K562 (cell line): ENCODE data around the gene GANAB. TPM values are rescaled to one million over a fixed set of nuclear protein-coding genes. Genes with fewer than 3 reads are reported as not detected.

ENCODE experiments used
- ATAC-seq: fragments of 200-7000 bp; cut with Tn5 transposase; 3 replicates; pipeline ENCODE4 v1.9.1; 2020; ENCODE audit warnings: moderate library complexity
- BruUV-seq: library from RNA; stranded (reverse); fragments of 400-500 nt; replicated peaks from 2 replicates; lab custom pipeline; 2021; lab: Mats Ljungman, UMichigan
- CTCF ChIA-PET: fragments of 300-600 bp; formaldehyde crosslinking; extraction: SDS; loops from one replicate; lab custom pipeline; 2021; ENCODE audit warnings: low intra/inter-chr PET ratio; lab: Yijun Ruan, JAX
- POLR2A ChIA-PET: fragments of 300-600, 350-650 bp; sonication (Branson Sonifier 250); formaldehyde crosslinking; extraction: SDS; loops from one replicate; lab custom pipeline; 2021; ENCODE audit warnings: antibody characterized with exemption, inconsistent platforms; lab: Yijun Ruan, JAX
- DNase-seq, 4 experiments: peaks; one replicate each; pipeline versions ENCODE4 v3.0.0 to v3.0.0-alpha.2; 2011 to 2018; ENCODE audit warnings: low spot score in 3 of 4, mixed read lengths in 3 of 4; ENCODE audit errors: extremely low read depth in 1 of 4
- FAIRE-seq: peaks from 2 replicates; lab custom pipeline; 2011; peaks lifted over from hg19 to GRCh38; lab: Jason Lieb, UNC
- H2AFZ ChIP-seq: 2 replicates; pipeline ENCODE4 v1.6.0; 2011; ENCODE audit warnings: low read depth, low read length, control low read depth, inconsistent platforms
- H3K27ac ChIP-seq: fragments of 200-600 bp; 3 replicates; pipeline ENCODE4 v1.8.0; 2011; ENCODE audit warnings: low read depth, mild to moderate bottlenecking, control low read depth, inconsistent platforms, low read length, moderate library complexity, mixed read lengths; ENCODE audit errors: extremely low read depth
- H3K27me3 ChIP-seq, 2 experiments: fragments of 300-600 bp in 1 of 2; 2 replicates in 1 of 2; 3 replicates in 1 of 2; pipeline versions ENCODE4 v1.6.0 to v1.8.0; 2011; ENCODE audit warnings: inconsistent platforms in 2 of 2, low read length in 2 of 2, mild to moderate bottlenecking in 1 of 2, mixed read lengths in 1 of 2, moderate library complexity in 1 of 2; ENCODE audit not compliant: control insufficient read depth in 2 of 2, insufficient read depth in 2 of 2
- H3K36me3 ChIP-seq: fragments of 300-600 bp; 3 replicates; pipeline ENCODE4 v1.8.0; 2011; ENCODE audit warnings: mild to moderate bottlenecking, low read length, inconsistent platforms; ENCODE audit not compliant: control insufficient read depth, insufficient read depth
- H3K4me1 ChIP-seq, 2 experiments: fragments of 200-600 bp in 1 of 2; replicated peaks in 1 of 2; 2 replicates in 1 of 2; 3 replicates in 1 of 2; pipeline versions ENCODE4 v1.5.1 to v1.8.0; 2011; ENCODE audit warnings: inconsistent platforms in 2 of 2, low read length in 2 of 2, mild to moderate bottlenecking in 1 of 2, mixed read lengths in 1 of 2, moderate library complexity in 1 of 2; ENCODE audit not compliant: control insufficient read depth in 2 of 2, insufficient read depth in 2 of 2
- H3K4me2 ChIP-seq: 2 replicates; pipeline ENCODE4 v1.6.1; 2011; ENCODE audit warnings: low read length, control low read depth, inconsistent platforms, mixed read lengths; ENCODE audit not compliant: insufficient read depth
- H3K4me3 ChIP-seq: fragments of 200-600 bp; sonication (generic), shearing (Covaris generic); 2 replicates; pipeline ENCODE4 v1.5.1; 2016; ENCODE audit warnings: control low read depth, inconsistent platforms
- H3K79me2 ChIP-seq: fragments of 200-600 bp; 3 replicates; pipeline ENCODE4 v1.8.0; 2011; ENCODE audit warnings: low read length, inconsistent platforms; ENCODE audit not compliant: control insufficient read depth, insufficient read depth
- H3K9ac ChIP-seq, 2 experiments: 2 replicates each; pipeline versions ENCODE4 v1.6.0 to v1.6.1; 2011; ENCODE audit warnings: low read depth in 2 of 2, low read length in 2 of 2, control low read depth in 1 of 2, inconsistent platforms in 1 of 2, mild to moderate bottlenecking in 1 of 2, mixed read lengths in 1 of 2; ENCODE audit not compliant: insufficient read depth in 1 of 2
- H3K9me1 ChIP-seq: one replicate; pipeline ENCODE4 v1.6.0; 2011; ENCODE audit warnings: inconsistent platforms, mild to moderate bottlenecking, low read length, moderate library complexity; ENCODE audit not compliant: control insufficient read depth, insufficient read depth
- H3K9me3 ChIP-seq: replicated peaks from 2 replicates; pipeline ENCODE4 v1.5.1; 2011; ENCODE audit warnings: low read depth, low read length, inconsistent platforms; ENCODE audit not compliant: control insufficient read depth, insufficient read depth
- H4K20me1 ChIP-seq: replicated peaks from 2 replicates; pipeline ENCODE4 v1.6.1; 2011; ENCODE audit warnings: low read length, inconsistent platforms, mixed read lengths; ENCODE audit not compliant: control insufficient read depth, insufficient read depth
- ADNP ChIP-seq: fragments of 200-800 bp; sonication (Bioruptor generic); IDR thresholded peaks from 2 replicates; pipeline ENCODE4 v1.6.1; 2016; ENCODE audit warnings: missing genetic modification characterization, missing compliant biosample characterization
- GABPB1 ChIP-seq: sonication (generic); formaldehyde crosslinking; IDR thresholded peaks from 2 replicates; pipeline ENCODE4 v1.8.0; 2022; ENCODE audit warnings: mild to moderate bottlenecking, missing genetic modification reagents
- KLF6 ChIP-seq: fragments of 250-450 bp; sonication (Bioruptor Pico); IDR thresholded peaks from 2 replicates; pipeline ENCODE4 v1.4.0; 2020; ENCODE audit warnings: mild to moderate bottlenecking, moderate library complexity, borderline replicate concordance
- LARP7 ChIP-seq: fragments of 450-650 bp; IDR thresholded peaks from 2 replicates; pipeline ENCODE4 v1.6.1; 2016
- NCOR1 ChIP-seq: fragments of 450-650 bp; IDR thresholded peaks from 2 replicates; pipeline ENCODE4 v1.6.1; 2016; ENCODE audit warnings: mild to moderate bottlenecking, moderate library complexity
- NFYB ChIP-seq: IDR thresholded peaks from 2 replicates; pipeline ENCODE4 v1.6.1; 2011; ENCODE audit warnings: mild to moderate bottlenecking, moderate library complexity; ENCODE audit not compliant: insufficient read length; ENCODE audit errors: extremely low read depth
- NR4A1 ChIP-seq, 2 experiments: fragments of 250-450 bp in 1 of 2; fragments of 450-650 bp in 1 of 2; sonication (Bioruptor Pico) in 1 of 2; IDR thresholded peaks; 2 replicates each; pipeline versions ENCODE4 v1.4.0 to v1.6.1; 2016 to 2020; ENCODE audit warnings: mild to moderate bottlenecking in 2 of 2, missing compliant biosample characterization in 1 of 2, missing genetic modification characterization in 1 of 2, moderate library complexity in 1 of 2
- TAF15 ChIP-seq: fragments of 200-400 bp; formaldehyde crosslinking; IDR thresholded peaks from 2 replicates; pipeline ENCODE4 v1.6.1; 2017; ENCODE audit warnings: mild to moderate bottlenecking, low read depth, low read length, moderate library complexity
- XRCC4 ChIP-seq: IDR thresholded peaks from one replicate; pipeline ENCODE4 v1.6.1; 2011; ENCODE audit not compliant: insufficient read depth, insufficient read length; ENCODE audit errors: extremely low read depth
- ZNF232 ChIP-seq: sonication (generic); formaldehyde crosslinking; IDR thresholded peaks from 2 replicates; pipeline ENCODE4 v1.8.0; 2022; ENCODE audit warnings: mild to moderate bottlenecking, missing genetic modification reagents
- ZNF311 ChIP-seq: fragments of 250-450 bp; sonication (Bioruptor Pico); IDR thresholded peaks from 2 replicates; pipeline ENCODE4 v1.4.0; 2020; ENCODE audit warnings: mild to moderate bottlenecking, moderate library complexity
- WGBS: fragments of 100-300 bp; shearing (Covaris generic); methylation state at CpG from one replicate; pipeline ENCODE4 v1.1.6; 2016; ENCODE audit warnings: low coverage, mixed read lengths; ENCODE audit not compliant: insufficient coverage; ENCODE audit errors: missing lambda C conversion rate; 5-methylcytosine and 5-hydroxymethylcytosine counted together
- in situ Hi-C: fragments of 300-500 bp; cut with MboI; formaldehyde crosslinking; loops from 4 replicates; pipeline ENCODE4 v1.15.0; 2018; ENCODE audit warnings: inconsistent platforms, mixed read lengths
- intact Hi-C: fragments of 100-400 bp; cut with micrococcal nuclease; formaldehyde crosslinking; loops from 2 replicates; pipeline ENCODE4 v1.14.2; 2022
- polyA plus RNA-seq, 8 experiments: library from polyadenylated mRNA; depleted of rRNA in 4 of 8; stranded (reverse) in 5 of 8; unstranded in 3 of 8; fragments of >200 nt; fragmentation: Nextera tagmentation in 2 of 8; fragmentation: Illumina TruSeq in 1 of 8; extraction: Ambion mirVana in 2 of 8; extraction: Trizol in 1 of 8; gene quantifications; 2 replicates each; pipeline versions ENCODE4 v1.2.1 to v1.2.3, GENCODE V29; 2011 to 2014; ENCODE audit warnings: inconsistent platforms in 1 of 8, missing spikeins in 1 of 8
- total RNA-seq, 7 experiments: library from RNA; depleted of rRNA in 6 of 7; stranded (reverse); fragments of >200 nt in 6 of 7; fragmentation: Illumina TruSeq in 2 of 7; extraction: Trizol in 2 of 7; gene quantifications; 2 replicates each; pipeline versions ENCODE4 v1.2.1 to v1.2.3, GENCODE V29; 2011 to 2021; ENCODE audit warnings: low replicate concordance in 1 of 7
- TF ChIP-seq, protein P1 (sequence below): sonication (generic); formaldehyde crosslinking; IDR thresholded peaks from 2 replicates; pipeline ENCODE4 v1.9.0; 2022; ENCODE audit warnings: mild to moderate bottlenecking, missing genetic modification reagents
- TF ChIP-seq, protein P2 (sequence below): fragments of 450-650 bp; IDR thresholded peaks from 2 replicates; pipeline ENCODE4 v1.6.1; 2017; ENCODE audit warnings: antibody characterized with exemption, mild to moderate bottlenecking
- TF ChIP-seq, protein P3 (sequence below): fragments of 250-450 bp; sonication (Bioruptor Pico); IDR thresholded peaks from 2 replicates; pipeline ENCODE4 v1.5.0; 2020; ENCODE audit warnings: mild to moderate bottlenecking
- TF ChIP-seq, protein P4 (sequence below): sonication (generic); formaldehyde crosslinking; IDR thresholded peaks from 2 replicates; pipeline ENCODE4 v1.8.1; 2023; ENCODE audit warnings: mild to moderate bottlenecking, missing genetic modification reagents

Gene GANAB
- total and polyA plus RNA-seq, 9 of the 15 experiments (the other 6 are each of a cell fraction or from before 2014, with no cell fraction given), result 6.5 to 284 (median 161) TPM

DNA sequence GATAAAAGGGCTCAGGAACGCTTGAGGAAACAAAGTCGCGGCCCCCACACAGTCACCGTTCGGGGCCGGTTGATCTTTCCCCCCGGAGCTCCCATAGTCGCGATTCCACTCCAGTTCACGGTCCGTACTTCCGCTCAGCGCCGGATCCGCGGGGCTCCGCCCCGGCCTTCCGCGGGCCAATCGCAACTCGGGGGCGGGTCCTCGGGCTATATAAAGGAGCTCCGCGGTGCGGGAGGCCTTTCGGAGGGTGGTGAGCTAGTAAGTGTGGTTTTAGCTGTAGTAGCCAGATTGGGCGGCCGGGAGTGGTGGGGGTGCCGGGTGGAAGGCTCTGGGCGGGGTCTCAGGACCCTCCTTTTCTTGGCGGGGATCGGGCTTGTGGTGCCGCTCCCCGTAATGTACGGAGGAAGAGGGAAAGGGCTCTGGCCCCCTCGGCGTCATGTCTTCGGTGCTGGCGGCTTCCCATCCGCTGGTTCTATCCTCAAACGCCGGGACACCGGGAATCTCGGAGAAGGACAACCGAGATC lies 18.7 kb upstream of the GANAB start, which contains the start of the genes C11orf98 and CSKMT:
C11orf98 (minus strand) TSS at position 136 of the 524 bp plus-strand sequence; CDS start at position 95, 41 bp downstream.
CSKMT (plus strand) TSS at position 238 of the 524 bp plus-strand sequence. CDS start 568 bp downstream, outside the sequence.
- ATAC-seq (peak; percentile 87), FAIRE-seq (peak; percentile 77), DNase-seq (peak; percentile 91 to 97 (median 94))
- Histone ChIP-seq H3K4me1 (peaks cover 19 to 41% of the 10 kb centered on the region in 2 experiments; a peak in 4 of 5 replicates), H3K9me1 (no peaks in the 10 kb centered on the region), H3K79me2 (peaks cover 75% of the 10 kb centered on the region), H3K27ac (peak within 1 kb of the TSS; percentile 80), H3K4me2 (peak within 1 kb of the TSS; percentile 97), H2AFZ (peak within 1 kb of the TSS; percentile 77), H3K9ac (peak within 1 kb of the TSS; percentile 85 to 100), H3K36me3 (peaks cover 52% of the 10 kb centered on the region), H4K20me1 (peaks cover 7% of the 10 kb centered on the region; the same call in 1 of the 2 replicates), H3K4me3 (peak within 1 kb of the TSS; percentile 73), H3K9me3 (no peaks in the 10 kb centered on the region), H3K27me3 (no peaks in the 10 kb centered on the region)
- intact Hi-C loops (loop anchor here (2.0 to 5.0 kb wide), 2 partner anchors 18 to 177 kb away; partner anchors contain the start of gene GANAB), in situ Hi-C loops (no loop called here)
- WGBS, result under 1% methylated on average over 33 of the region's 47 CpGs
- POLR2A ChIA-PET, result interaction anchor here (0.6 to 8.8 kb wide), 63 partner anchors 9 to 1072 kb away, joined by 3 to 161 read pairs (median 5); partner anchors contain the start of genes B3GAT3, EEF1G, EML3 and GANAB
- CTCF ChIA-PET, result no interaction called here
- TSS peak; percentile 93 for BruUV-seq
- TF ChIP-seq XRCC4 (no peak), TAF15 (no peak), NR4A1 (CRISPR knock-in tag; IDR thresholded peaks at IDR 0.05) (no peak), NR4A1 (tag; IDR thresholded peaks at IDR 0.05) (no peak), NFYB (peak; percentile 93), LARP7 (no peak), NCOR1 (peak; percentile 75), KLF6 (no peak), GABPB1 (CRISPR knock-in tag) (peak; percentile 79; the same call in 1 of the 2 replicates), ZNF232 (CRISPR knock-in tag) (no peak; the same call in 1 of the 2 replicates), ADNP (no peak), ZNF311 (no peak)
- TF ChIP-seq, protein P1, sequence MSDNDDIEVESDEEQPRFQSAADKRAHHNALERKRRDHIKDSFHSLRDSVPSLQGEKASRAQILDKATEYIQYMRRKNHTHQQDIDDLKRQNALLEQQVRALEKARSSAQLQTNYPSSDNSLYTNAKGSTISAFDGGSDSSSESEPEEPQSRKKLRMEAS (CRISPR knock-in tag), result no peak; the same call in 1 of the 2 replicates
- TF ChIP-seq, protein P2, sequence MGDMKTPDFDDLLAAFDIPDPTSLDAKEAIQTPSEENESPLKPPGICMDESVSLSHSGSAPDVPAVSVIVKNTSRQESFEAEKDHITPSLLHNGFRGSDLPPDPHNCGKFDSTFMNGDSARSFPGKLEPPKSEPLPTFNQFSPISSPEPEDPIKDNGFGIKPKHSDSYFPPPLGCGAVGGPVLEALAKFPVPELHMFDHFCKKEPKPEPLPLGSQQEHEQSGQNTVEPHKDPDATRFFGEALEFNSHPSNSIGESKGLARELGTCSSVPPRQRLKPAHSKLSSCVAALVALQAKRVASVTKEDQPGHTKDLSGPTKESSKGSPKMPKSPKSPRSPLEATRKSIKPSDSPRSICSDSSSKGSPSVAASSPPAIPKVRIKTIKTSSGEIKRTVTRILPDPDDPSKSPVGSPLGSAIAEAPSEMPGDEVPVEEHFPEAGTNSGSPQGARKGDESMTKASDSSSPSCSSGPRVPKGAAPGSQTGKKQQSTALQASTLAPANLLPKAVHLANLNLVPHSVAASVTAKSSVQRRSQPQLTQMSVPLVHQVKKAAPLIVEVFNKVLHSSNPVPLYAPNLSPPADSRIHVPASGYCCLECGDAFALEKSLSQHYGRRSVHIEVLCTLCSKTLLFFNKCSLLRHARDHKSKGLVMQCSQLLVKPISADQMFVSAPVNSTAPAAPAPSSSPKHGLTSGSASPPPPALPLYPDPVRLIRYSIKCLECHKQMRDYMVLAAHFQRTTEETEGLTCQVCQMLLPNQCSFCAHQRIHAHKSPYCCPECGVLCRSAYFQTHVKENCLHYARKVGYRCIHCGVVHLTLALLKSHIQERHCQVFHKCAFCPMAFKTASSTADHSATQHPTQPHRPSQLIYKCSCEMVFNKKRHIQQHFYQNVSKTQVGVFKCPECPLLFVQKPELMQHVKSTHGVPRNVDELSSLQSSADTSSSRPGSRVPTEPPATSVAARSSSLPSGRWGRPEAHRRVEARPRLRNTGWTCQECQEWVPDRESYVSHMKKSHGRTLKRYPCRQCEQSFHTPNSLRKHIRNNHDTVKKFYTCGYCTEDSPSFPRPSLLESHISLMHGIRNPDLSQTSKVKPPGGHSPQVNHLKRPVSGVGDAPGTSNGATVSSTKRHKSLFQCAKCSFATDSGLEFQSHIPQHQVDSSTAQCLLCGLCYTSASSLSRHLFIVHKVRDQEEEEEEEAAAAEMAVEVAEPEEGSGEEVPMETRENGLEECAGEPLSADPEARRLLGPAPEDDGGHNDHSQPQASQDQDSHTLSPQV, result no peak
- TF ChIP-seq, protein P3, sequence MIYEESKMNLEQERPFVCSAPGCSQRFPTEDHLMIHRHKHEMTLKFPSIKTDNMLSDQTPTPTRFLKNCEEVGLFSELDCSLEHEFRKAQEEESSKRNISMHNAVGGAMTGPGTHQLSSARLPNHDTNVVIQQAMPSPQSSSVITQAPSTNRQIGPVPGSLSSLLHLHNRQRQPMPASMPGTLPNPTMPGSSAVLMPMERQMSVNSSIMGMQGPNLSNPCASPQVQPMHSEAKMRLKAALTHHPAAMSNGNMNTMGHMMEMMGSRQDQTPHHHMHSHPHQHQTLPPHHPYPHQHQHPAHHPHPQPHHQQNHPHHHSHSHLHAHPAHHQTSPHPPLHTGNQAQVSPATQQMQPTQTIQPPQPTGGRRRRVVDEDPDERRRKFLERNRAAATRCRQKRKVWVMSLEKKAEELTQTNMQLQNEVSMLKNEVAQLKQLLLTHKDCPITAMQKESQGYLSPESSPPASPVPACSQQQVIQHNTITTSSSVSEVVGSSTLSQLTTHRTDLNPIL (CRISPR knock-in tag), result no peak; the same call in 1 of the 2 replicates
- TF ChIP-seq, protein P4, sequence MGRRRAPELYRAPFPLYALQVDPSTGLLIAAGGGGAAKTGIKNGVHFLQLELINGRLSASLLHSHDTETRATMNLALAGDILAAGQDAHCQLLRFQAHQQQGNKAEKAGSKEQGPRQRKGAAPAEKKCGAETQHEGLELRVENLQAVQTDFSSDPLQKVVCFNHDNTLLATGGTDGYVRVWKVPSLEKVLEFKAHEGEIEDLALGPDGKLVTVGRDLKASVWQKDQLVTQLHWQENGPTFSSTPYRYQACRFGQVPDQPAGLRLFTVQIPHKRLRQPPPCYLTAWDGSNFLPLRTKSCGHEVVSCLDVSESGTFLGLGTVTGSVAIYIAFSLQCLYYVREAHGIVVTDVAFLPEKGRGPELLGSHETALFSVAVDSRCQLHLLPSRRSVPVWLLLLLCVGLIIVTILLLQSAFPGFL (CRISPR knock-in tag), result no peak
